Activated CD8-positive, alpha-beta memory T cell treated with anti-CD3 and anti-CD28 coated beads for 48 hours (primary cell): ENCODE results near the gene DEK.
"Not testable (repeated sequence)": the region's sequence is repeated elsewhere in the genome, so short reads cannot be mapped to it uniquely, and the experiment has no call there.

Experiments used
- DNase-seq, 3 experiments: peaks; one replicate each; pipeline ENCODE4 v3.0.0-alpha.2; 2020; ENCODE audit warnings: low read depth in 2 of 3, low spot score in 2 of 3

The DEK gene, protein sequence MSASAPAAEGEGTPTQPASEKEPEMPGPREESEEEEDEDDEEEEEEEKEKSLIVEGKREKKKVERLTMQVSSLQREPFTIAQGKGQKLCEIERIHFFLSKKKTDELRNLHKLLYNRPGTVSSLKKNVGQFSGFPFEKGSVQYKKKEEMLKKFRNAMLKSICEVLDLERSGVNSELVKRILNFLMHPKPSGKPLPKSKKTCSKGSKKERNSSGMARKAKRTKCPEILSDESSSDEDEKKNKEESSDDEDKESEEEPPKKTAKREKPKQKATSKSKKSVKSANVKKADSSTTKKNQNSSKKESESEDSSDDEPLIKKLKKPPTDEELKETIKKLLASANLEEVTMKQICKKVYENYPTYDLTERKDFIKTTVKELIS

DNA sequence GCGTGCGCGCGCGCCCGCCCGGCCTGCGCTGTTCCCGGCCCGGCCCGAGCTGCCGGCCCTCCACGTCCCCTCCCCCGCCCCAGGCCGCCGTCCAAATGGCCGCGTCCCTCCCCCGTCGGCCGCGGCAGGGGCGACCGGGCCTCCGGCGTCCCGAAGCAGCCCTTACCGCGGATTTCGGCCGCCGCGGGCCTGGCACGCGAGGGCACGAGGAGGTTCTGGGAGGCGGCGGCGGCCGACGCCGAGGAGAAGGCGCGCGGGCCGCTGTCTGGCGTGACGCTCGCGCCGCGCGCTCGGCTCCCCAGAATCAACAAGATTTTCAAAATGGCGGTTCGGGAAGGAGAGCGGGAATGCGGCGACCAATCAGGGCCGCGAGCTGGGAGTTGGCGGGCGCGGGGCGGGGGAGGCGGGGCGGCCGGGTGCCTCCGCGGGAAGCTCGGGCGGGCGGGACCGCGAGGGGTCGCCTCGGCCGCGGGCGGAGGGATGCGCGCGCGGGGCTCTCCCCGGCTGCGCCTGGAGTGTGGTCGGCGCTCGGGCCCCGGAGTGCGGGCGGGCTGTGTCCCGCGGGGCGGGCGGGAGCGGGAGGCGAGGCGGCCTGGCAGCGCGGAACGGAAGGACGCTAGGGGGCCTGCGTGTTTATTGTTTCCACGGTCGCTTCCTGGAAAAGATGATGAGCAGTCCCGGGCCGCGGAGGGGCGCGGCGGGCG, at the start of gene DEK:
Gene DEK, minus strand, starts transcription at position 312 of the 704 bp plus-strand sequence. CDS start 543 bp downstream, outside the sequence.
- peak; percentile 72 to 76 (median 72) for DNase-seq

DNA sequence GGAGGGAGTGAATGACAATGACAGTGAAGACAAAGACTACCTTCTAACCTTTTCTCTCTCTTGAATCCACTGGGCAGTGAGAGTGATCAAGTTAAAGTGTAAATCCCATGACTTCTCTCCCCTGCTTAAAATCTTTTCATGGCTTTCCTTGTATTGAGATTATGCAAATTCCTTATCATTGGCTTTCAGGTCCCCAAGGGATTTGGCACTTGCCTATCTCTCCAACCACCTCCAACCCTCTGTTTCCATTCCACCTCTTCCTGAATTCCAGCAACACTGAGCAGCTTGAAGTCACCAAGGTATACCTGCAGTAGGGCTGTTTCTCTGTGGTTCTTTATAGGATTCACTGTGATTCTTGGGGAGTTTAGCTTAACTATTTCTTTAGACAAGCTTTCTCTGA, 48.0 kb upstream of the DEK start:
- no peak for DNase-seq

DNA sequence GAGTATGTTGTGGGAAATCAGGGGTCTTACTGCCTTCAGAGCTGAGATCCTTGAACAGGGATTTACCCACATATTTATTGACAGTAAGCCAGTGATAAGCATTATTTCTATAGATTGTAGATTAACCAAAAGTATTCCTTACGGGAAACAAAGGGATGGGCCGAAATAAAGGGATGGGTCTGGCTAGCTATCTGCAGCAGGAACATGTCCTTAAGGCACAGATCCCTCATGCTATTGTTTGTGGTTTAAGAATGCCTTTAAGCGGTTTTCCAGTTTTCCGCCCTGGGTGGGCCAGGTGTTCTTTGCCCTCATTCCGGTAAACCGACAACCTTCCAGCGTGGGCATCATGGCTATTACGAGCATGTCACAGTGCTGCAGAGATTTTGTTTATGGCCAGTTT, 45.7 kb upstream of the DEK start:
- not testable (repeated sequence) for DNase-seq

DNA sequence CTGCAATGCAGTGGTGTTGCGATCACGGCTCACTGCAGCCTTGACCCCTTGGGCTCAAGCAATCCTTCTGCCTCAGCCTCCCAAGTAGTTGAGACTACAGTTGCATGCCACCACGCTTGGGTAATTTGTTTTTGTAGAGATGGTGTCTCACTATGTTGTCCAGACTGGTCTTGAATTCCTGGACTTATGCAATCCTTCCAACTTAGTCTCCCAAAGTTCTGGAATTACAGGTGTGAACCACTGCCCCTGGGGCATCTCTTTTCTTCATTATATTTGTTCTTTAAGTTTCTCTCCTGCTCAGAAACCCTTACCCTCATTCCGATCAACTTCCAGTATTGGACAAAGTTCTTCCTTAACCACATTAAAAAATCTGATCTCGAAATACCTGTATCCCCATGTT, 44.7 kb upstream of the DEK start:
- DNase-seq, result no peak

GRCh38 chr6:18308070-18308735, 43.9 kb upstream of the DEK start:
- no peak for DNase-seq

- DNase-seq, result no peak
These were observed 42.6 kb upstream of the DEK start for GRCh38 chr6:18306977-18307376.

GRCh38 chr6:18302561-18303439, 38.5 kb upstream of the DEK start:
- no peak for DNase-seq

GRCh38 chr6:18293076-18293904, 29.0 kb upstream of the DEK start:
- DNase-seq, result no peak

GRCh38 chr6:18289283-18289682, 25.0 kb upstream of the DEK start:
- no peak for DNase-seq

- no peak for DNase-seq
These were observed 19.9 kb upstream of the DEK start for GRCh38 chr6:18284261-18284660.

DNA sequence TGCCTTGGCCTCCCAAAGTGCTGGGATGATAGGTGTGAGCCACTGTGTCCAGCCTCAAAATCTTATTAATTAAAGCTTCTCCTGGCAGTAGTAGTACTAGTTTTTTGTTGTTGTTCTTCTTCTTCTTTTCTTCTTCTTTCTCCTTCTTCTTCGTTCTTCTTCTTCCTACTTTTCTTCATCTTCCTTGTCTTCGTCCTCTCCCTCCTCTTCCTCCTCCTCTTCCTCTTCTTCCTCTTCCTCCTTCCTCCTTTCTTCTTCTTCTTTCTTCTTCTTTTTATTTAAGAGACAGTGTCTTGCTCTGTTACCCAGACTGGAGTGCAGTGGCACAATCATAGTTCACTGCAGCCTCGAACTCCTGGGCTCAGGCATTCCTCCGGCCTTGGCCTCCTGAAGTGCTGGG, 17.2 kb upstream of the DEK start:
- no peak for DNase-seq

DNA sequence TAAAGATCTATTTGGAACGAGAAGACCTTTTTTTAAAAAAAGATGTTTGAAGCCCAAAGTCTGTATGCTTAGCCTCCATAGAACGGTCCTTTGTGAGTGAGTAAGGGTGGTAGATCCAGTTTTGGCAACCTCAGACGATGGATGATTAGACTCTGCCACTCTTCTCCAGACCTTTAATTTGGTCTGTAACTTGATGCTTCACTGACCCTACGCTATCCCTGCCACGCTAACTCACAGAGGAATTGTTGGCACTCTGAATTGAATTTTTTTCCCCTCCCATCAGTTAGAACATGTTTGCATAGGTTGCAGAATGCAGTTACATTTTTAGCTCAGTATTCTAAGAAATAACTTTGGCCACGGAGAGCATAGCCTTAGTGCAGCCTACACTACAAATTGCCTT, 15.8 kb upstream of the DEK start:
- DNase-seq, result no peak

GRCh38 chr6:18279422-18279821, 15.1 kb upstream of the DEK start:
- DNase-seq, result no peak

DNA sequence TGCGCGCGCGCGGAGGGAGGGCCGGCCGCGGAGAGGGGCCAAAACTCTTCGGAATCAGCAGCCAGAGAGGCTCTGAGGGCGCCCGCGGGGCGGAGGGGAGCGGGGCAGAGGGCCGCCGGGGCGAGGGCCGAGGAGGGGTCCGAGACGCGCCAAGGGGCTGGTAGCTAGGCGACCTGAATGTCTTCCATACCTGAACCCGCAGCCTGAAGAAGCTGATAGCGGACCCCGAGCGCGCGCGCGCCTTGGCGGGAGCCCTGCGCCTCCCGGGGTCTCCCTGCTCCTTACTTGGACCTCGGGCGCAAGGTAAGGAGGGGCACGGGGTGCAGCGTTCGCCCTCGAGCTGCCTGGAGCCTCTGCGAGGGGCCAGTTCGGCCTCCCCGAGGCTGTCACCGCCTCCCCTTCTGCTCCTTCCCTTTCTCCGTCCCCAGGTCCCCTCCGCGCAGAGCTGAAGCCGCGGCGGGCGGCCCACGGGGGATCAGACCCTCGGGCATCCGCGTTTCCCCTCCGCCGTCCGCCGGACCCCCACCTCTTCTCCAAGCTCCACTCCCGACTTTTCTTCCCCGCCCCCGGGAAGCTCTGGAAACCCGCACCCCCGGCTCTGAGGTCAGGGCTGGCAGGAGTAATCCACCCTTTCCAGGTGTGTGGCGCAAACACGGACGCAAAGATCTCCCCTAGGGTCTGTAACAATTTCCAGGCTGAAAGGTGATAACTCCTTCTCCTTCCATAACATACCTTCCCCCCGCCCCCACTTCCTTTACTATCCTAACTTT, 13.1 kb upstream of the DEK start:
- DNase-seq, result no peak

DNA sequence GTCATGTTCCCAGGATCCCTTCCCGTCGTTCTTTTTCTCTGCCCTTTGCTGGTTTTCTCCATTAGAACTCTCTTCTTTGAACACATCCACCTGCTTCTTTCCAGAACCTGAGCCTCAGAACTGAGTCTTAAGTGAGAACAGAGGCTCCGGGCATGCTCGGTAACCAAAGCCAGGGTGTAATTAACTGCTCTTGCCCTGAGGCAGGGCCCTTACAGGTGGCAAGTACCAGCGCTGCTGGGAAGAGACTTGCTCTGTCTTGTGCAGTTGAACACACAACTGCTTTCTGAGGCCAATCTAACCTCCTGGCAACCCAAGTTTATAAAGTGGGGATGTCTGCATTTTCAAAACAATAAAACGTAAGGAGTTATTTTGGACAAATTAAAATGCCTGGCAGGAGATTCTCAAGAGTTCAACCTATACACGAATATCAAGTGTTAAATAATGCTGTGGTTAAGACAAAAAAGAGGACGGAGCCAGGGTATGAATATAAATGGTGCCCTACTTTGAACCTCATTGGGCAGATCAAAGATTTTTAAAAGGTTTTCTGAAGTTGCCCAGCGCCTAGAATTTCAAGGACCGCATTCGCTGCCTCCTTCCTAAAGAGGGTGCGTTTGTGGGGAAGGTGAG, 12.4 kb upstream of the DEK start:
- DNase-seq, result no peak

DNA sequence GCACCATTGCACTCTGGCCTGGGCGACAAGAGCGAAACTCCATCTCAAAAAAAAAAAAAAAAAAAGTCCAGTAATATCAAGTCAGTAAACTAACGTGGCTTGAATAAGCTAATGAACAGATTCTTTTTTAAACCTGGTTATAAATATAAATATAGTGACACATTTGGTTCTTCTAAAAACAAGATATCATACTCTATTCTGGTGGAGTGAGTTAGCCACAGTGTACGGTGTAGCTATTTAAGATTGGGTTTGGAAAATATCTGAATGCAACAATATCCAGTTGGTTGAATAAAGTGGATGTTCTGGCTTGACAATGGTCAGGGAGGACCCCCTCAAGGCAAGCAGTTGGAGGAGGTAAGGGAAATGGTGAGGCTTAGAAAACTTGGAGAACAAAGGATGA, 5.9 kb upstream of the DEK start:
- no peak for DNase-seq

DNA sequence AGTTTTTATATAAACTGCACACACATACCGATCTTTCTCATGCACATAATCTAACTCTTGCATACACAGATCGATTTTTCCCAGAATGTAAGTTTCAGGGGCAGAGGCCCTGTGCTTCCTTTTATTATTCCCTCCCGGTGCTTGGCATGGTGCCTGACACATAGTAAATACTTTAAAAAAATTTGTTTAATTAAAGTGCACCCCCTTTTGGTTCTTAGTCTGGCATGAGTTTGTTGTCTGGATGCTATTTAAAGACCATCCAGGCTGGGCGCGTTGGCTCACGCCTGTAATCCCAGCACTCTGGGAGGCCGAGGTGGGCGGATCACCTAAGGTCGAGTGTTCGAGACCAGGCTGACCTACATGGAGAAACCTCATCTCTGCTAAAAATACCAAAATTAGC, 5.4 kb upstream of the DEK start:
- no peak for DNase-seq

DNA sequence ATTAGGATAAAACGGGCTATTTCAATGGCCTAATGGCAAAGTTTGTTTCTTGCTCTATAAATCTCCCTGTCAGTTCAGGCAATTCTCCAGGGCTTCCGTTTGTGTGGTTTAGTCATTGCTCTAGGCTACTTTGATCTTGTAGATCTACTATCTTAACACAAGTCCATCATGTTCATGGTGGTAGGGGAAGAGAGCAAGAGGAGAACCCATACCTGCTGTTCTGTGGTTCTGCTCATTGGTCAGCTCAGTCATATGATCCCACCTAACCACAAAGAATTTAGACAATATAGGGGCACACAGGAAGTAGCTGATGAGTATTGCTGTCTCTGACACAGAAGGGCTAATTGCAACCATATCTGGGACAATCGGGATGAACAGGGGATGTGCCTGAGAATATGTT, 4.9 kb upstream of the DEK start:
- no peak for DNase-seq

GRCh38 chr6:18268066-18268465, 3.7 kb upstream of the DEK start:
- DNase-seq, result no peak
